Measurements from ENCODE around the gene SPAST. TPM values are rescaled to one million over a fixed set of nuclear protein-coding genes. Genes with fewer than 3 reads are reported as not detected.

Gene SPAST
- polyA plus RNA-seq, 1 donor from 2014 or later, result 121 TPM

- Histone ChIP-seq H3K9me3 (ENCODE audit: low read length) (no peaks in the 10 kb centered on the region), H4K20me1 (ENCODE audit: insufficient read depth) (no peaks in the 10 kb centered on the region), H3K36me3 (ENCODE audit: insufficient read depth, low read length) (no peaks in the 10 kb centered on the region), H3K9me2 (ENCODE audit: insufficient read depth, low read length) (no peaks in the 10 kb centered on the region), H3F3A (ENCODE audit: insufficient read depth, low read length, poor library complexity, severe bottlenecking) (peaks cover 3% of the 10 kb centered on the region), H3K4me3 (ENCODE audit: low read length) (peak overlapping the region; percentile 79), H2AFZ (ENCODE audit: low read depth, low read length) (peak overlapping the region; percentile 75), H3K4me2 (ENCODE audit: low read length) (peak overlapping the region; percentile 45), H3K27ac (ENCODE audit: low read length) (peak overlapping the region; percentile 51), H3K27me3 (ENCODE audit: insufficient read depth, low read depth, low read length) (no peaks in the 10 kb centered on the region), H3K79me2 (replicated peaks; ENCODE audit: insufficient read depth, low read length) (peaks cover 19% of the 10 kb centered on the region), H3K9ac (ENCODE audit: low read length) (peak overlapping the region; percentile 66)
- TF ChIP-seq POLR2AphosphoS5 (IDR thresholded peaks at IDR 0.05) (no peak), SMC3 (conservative IDR thresholded peaks at IDR 0.05; ENCODE audit: poor library complexity) (no peak), CTCF (IDR thresholded peaks at IDR 0.05; ENCODE audit: poor library complexity, severe bottlenecking) (no peak), REST (IDR thresholded peaks at IDR 0.05; ENCODE audit: borderline replicate concordance) (no peak), EZH2 (IDR thresholded peaks at IDR 0.05; ENCODE audit: borderline replicate concordance, insufficient read depth, low read length, poor library complexity, severe bottlenecking) (no peak), EP300 (conservative IDR thresholded peaks at IDR 0.05; ENCODE audit: poor library complexity, severe bottlenecking) (no peak), TAF1 (IDR thresholded peaks at IDR 0.05; ENCODE audit: low read depth) (no peak), RAD21 (conservative IDR thresholded peaks at IDR 0.05) (no peak), MXI1 (conservative IDR thresholded peaks at IDR 0.05; ENCODE audit: poor library complexity, severe bottlenecking) (no peak)
These were observed 102.8 kb downstream of the SPAST start for GRCh38 chr2:32166115-32166574.

GRCh38 chr2:32168513-32168912 is 105.2 kb downstream of the SPAST start:
- Histone ChIP-seq H4K20me1 (ENCODE audit: insufficient read depth) (no peaks in the 10 kb centered on the region), H2AFZ (ENCODE audit: low read depth, low read length) (no peak overlapping the region), H3K4me3 (ENCODE audit: low read length) (no peak overlapping the region), H3K36me3 (ENCODE audit: insufficient read depth, low read length) (no peaks in the 10 kb centered on the region), H3K9me2 (ENCODE audit: insufficient read depth, low read length) (no peaks in the 10 kb centered on the region), H3K27me3 (ENCODE audit: insufficient read depth, low read depth, low read length) (no peaks in the 10 kb centered on the region), H3F3A (ENCODE audit: insufficient read depth, low read length, poor library complexity, severe bottlenecking) (peaks cover 3% of the 10 kb centered on the region), H3K27ac (ENCODE audit: low read length) (no peak overlapping the region), H3K9me3 (ENCODE audit: low read length) (no peaks in the 10 kb centered on the region), H3K79me2 (replicated peaks; ENCODE audit: insufficient read depth, low read length) (peaks cover 19% of the 10 kb centered on the region), H3K9ac (ENCODE audit: low read length) (no peak overlapping the region), H3K4me2 (ENCODE audit: low read length) (no peak overlapping the region)
- TF ChIP-seq TAF1 (IDR thresholded peaks at IDR 0.05; ENCODE audit: low read depth) (no peak), POLR2AphosphoS5 (IDR thresholded peaks at IDR 0.05) (no peak), EZH2 (IDR thresholded peaks at IDR 0.05; ENCODE audit: borderline replicate concordance, insufficient read depth, low read length, poor library complexity, severe bottlenecking) (no peak), SMC3 (conservative IDR thresholded peaks at IDR 0.05; ENCODE audit: poor library complexity) (no peak), EP300 (conservative IDR thresholded peaks at IDR 0.05; ENCODE audit: poor library complexity, severe bottlenecking) (no peak), RAD21 (conservative IDR thresholded peaks at IDR 0.05) (no peak), MXI1 (conservative IDR thresholded peaks at IDR 0.05; ENCODE audit: poor library complexity, severe bottlenecking) (no peak), CTCF (IDR thresholded peaks at IDR 0.05; ENCODE audit: poor library complexity, severe bottlenecking) (no peak), REST (IDR thresholded peaks at IDR 0.05; ENCODE audit: borderline replicate concordance) (no peak)

Measured in neural cell (in vitro differentiated cells).